Measurements from ENCODE around the gene TGFB2. TPM values are rescaled to one million over a fixed set of nuclear protein-coding genes. Genes with fewer than 3 reads are reported as not detected.
"Not testable (repeated sequence)": the region's sequence is repeated elsewhere in the genome, so short reads cannot be mapped to it uniquely, and the experiment has no call there.

Gene TGFB2
- total and polyA plus RNA-seq, 3 donors from 2014 or later, result 2.4 to 4.5 (median 2.6) TPM

- DNase-seq, result no peak
- no peaks in the 10 kb centered on the region for H3K36me3 ChIP-seq (ENCODE audit: low read depth, missing control alignments)
- no peak overlapping the region for H3K27ac ChIP-seq
- no peaks in the 10 kb centered on the region for H3K9me3 ChIP-seq
- WGBS, 2 donors, result 80 to 91% methylated on average over 4 of the region's 4 CpGs
- TF ChIP-seq POLR2A (IDR thresholded peaks at IDR 0.05) (no peak), CTCF (IDR thresholded peaks at IDR 0.05) (no peak)
- intact Hi-C loops (cut with DNase I; ENCODE audit: low total_unique reads), result no loop called here
- no peaks in the 10 kb centered on the region for H3K27me3 ChIP-seq
- no peaks in the 10 kb centered on the region for H3K4me1 ChIP-seq
- H3K4me3 ChIP-seq, result no peak overlapping the region
These were observed 29.5 kb upstream of the TGFB2 start for GRCh38 chr1:218315638-218316037.

- TF ChIP-seq CTCF (IDR thresholded peaks at IDR 0.05), result no peak
- TF ChIP-seq POLR2A (IDR thresholded peaks at IDR 0.05), result no peak
- H3K9me3 ChIP-seq, result no peaks in the 10 kb centered on the region
- H3K27ac ChIP-seq, result no peak overlapping the region
- 88% methylated on average over 5 of the region's 5 CpGs for WGBS, 2 donors
- DNase-seq, result no peak
- intact Hi-C loops (cut with DNase I; ENCODE audit: low total_unique reads), result no loop called here
- H3K36me3 ChIP-seq (ENCODE audit: low read depth, missing control alignments), result no peaks in the 10 kb centered on the region
- H3K27me3 ChIP-seq, result no peaks in the 10 kb centered on the region
- H3K4me1 ChIP-seq, result no peaks in the 10 kb centered on the region
- no peak overlapping the region for H3K4me3 ChIP-seq
These were observed 28.1 kb upstream of the TGFB2 start for GRCh38 chr1:218317061-218317460.

GRCh38 chr1:218320182-218320581, 25.0 kb upstream of the TGFB2 start:
- H3K4me1 ChIP-seq; DNase-seq; H3K36me3 ChIP-seq (ENCODE audit: low read depth, missing control alignments); intact Hi-C loops (cut with DNase I; ENCODE audit: low total_unique reads); H3K4me3 ChIP-seq; H3K27ac ChIP-seq; H3K27me3 ChIP-seq; H3K9me3 ChIP-seq: not testable (repeated sequence)
- 74 to 95% methylated on average over 3 of the region's 3 CpGs for WGBS, 2 donors

GRCh38 chr1:218322762-218323161, 22.4 kb upstream of the TGFB2 start:
- Histone ChIP-seq H3K4me3 (no peak overlapping the region), H3K36me3 (ENCODE audit: low read depth, missing control alignments) (no peaks in the 10 kb centered on the region), H3K4me1 (no peaks in the 10 kb centered on the region), H3K9me3 (no peaks in the 10 kb centered on the region), H3K27me3 (no peaks in the 10 kb centered on the region), H3K27ac (no peak overlapping the region)
- intact Hi-C loops (cut with DNase I; ENCODE audit: low total_unique reads), result no loop called here
- WGBS, 2 donors, result 83 to 91% methylated on average over 7 to 17 of the region's 17 CpGs
- TF ChIP-seq CTCF (IDR thresholded peaks at IDR 0.05) (no peak), POLR2A (IDR thresholded peaks at IDR 0.05) (no peak)
- no peak for DNase-seq

DNA sequence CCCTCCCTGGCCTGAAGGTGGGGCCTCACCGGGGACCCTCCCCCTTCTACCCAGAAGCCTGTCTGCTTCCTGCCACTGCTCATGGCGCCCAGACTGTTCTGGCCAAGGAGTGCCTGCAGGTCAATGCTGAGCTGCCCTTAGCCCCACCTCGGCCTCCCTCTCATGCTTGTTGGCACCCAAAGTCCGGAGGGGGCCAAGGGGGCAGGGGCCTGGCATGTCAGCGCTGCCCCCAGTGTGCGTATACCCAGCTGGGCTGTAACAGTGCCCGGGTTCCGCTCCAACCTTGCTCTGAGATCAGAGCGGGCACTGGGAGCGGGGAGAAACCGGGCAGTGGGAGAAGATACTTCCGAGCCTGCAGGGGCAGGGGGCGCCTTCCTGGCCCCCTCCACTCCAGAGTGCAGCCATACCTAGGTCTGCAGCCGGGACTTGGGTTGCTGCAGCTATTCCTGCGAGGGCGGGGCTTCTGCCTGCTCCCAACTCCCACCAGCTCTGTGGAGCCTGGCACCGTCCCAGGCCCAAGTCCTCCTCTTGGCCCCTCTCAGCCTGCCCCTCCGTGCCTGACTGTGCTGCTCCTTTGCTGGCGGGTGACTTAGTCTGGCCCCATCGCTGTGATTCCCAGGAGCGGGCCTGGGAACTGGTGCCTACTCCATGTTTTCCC, 21.4 kb upstream of the TGFB2 start:
- Histone ChIP-seq H3K27ac (no peak overlapping the region), H3K9me3 (no peaks in the 10 kb centered on the region), H3K27me3 (no peaks in the 10 kb centered on the region), H3K36me3 (ENCODE audit: low read depth, missing control alignments) (no peaks in the 10 kb centered on the region), H3K4me1 (no peaks in the 10 kb centered on the region), H3K4me3 (peak overlapping the region in 1 of 2 donors; percentile 34)
- no peak for DNase-seq
- 37 to 66% methylated on average over 4 to 20 of the region's 21 CpGs for WGBS, 2 donors
- intact Hi-C loops (cut with DNase I; ENCODE audit: low total_unique reads), result no loop called here
- TF ChIP-seq CTCF (IDR thresholded peaks at IDR 0.05), result no peak
- TF ChIP-seq POLR2A (IDR thresholded peaks at IDR 0.05), result no peak
